Left kidney (tissue), 2 donors: Measurements from ENCODE around the gene FARSA. TPM values are rescaled to one million over a fixed set of nuclear protein-coding genes. Genes with fewer than 3 reads are reported as not detected.
"Not testable (repeated sequence)": the region's sequence is repeated elsewhere in the genome, so short reads cannot be mapped to it uniquely, and the experiment has no call there.

ENCODE experiments used
- DNase-seq: peaks from one replicate; pipeline ENCODE4 v3.0.0-alpha.2; 2013
- polyA plus RNA-seq: library from polyadenylated mRNA; unstranded; fragments of 120-200 nt; gene quantifications from one replicate; pipeline ENCODE4 v1.2.1, GENCODE V29; 2013; ENCODE audit not compliant: insufficient read length

FARSA gene
- polyA plus RNA-seq, 1 donor, result 41.5 TPM

DNA sequence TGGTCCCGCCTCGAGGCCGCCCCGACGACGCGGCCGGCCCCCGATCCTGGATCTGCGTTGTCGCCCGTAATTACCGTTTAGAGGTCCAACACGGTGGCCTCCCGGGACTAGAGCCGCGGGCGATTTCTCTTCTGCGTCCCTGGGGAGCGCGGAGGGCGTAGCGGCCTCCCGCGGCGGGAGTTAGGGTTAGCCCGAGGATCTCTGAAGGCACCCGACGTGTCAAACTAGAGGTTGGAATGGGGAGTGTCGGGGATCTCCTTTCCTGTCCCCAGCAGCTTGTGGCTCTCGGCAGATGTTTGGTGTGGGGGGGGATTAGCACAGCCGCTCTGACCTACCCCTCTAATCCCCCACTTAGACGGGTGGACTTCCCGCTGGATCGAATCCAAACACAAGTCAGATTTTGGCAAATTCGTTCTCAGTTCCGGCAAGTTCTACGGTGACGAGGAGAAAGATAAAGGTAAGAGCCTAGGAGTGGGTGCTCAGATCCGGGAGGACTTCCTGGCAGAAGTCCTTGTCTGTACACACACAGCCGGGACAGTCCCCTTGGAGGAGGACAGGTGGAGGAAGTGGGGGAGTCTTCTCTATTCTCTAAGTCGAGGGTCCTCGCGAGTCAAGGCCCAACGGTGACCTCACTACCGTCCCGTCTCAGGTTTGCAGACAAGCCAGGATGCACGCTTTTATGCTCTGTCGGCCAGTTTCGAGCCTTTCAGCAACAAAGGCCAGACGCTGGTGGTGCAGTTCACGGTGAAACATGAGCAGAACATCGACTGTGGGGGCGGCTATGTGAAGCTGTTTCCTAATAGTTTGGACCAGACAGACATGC is 5.5 kb upstream of the FARSA start:
- no peak for DNase-seq

DNA sequence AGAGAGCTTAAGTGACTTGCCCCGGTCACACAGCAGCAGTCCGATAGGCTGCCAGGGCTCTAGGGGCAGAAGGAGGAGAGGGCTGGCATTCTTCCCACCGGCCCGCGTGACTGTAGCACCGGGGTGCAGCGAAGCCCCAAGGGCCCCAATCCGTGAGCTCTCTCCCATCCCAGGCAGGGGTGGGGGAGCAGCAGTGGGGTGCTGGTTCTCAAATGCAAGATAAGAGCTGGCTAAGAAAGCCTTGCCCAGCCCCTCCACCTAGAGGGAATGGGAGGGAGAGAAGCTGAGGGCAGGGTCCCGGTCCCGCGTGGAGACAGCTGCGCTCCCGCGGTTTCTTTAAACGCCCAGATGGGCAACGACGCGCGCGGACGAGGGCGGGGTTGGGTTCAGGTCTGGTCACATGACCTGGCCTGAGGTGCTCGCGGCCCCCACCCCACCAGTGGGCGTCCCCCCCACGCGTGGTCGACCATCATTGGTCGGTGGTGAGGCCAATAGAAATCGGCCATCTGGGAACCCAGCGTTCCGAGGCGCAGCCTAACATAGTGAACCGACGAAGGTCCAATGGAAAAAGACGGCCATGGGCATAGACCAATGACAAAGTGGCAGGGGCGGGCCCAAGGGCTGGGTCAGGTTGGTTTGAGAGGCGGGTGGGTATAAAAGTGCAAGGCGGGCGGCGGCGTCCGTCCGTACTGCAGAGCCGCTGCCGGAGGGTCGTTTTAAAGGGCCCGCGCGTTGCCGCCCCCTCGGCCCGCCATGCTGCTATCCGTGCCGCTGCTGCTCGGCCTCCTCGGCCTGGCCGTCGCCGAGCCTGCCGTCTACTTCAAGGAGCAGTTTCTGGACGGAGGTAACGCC is 4.6 kb upstream of the FARSA start, which contains the start of gene CALR:
CALR (plus strand) TSS at position 683 of the 852 bp plus-strand sequence; CDS start at position 754, 71 bp downstream.
- DNase-seq, result peak; percentile 99

DNA sequence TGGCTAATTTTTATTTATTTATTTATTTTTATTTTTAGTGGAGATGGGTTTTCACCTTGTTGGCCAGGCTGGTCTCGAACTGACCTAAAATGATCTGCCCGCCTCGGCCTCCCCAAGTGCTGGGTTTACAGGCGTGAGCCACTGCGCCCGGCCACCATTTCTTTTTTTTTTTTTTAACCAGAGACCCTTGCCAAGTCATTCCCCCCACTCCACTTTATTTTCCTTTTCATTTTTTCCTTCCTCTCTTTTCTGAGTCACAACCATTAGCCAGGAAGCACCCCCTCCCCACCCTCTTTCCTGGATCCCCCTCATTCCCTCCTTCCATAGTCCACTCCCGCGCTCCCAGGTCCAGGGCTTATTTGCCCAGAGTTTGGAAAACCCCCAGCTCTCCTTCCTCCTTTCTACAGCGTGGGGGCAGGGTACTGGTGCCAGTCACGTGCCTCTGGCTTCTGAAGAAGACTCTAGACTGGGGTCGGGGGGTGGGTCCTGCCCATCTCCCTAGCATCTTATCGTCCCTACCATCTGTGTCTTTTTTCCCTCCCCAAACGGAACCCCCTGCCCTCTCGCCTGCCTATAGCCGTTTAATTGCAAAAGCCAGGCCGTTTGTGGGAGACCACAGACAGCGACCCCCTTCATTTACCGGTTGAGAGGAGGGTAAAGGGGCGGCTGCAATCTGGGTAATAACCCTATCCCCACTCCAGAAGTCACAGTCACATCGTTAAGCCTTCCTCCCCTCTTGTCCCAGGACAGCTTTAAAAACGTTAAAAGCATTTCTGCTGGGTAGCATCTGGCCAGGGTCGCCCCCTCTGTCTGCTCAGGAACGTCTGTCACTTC is 3.8 kb upstream of the FARSA start:
- DNase-seq, result no peak

DNA sequence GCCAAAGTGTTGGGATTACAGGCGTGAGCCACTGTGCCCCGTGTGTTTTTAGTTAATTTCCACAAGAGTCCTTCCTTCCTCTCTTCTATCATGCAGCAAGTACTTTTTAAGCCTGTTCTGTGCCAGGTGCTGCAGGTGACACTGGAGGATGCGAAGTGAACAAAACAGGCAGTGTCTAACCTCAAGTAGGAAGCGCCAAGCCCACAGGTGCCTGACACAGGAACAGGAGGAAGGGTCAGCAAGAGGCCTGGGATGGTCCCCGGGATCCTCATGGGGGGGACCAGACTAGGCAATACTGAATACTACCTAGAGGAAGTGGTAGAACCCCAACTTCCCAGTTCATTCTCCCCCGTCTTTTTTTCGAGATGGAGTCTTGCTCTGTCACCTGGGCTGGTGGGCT is 3.1 kb upstream of the FARSA start:
- DNase-seq, result no peak

DNA sequence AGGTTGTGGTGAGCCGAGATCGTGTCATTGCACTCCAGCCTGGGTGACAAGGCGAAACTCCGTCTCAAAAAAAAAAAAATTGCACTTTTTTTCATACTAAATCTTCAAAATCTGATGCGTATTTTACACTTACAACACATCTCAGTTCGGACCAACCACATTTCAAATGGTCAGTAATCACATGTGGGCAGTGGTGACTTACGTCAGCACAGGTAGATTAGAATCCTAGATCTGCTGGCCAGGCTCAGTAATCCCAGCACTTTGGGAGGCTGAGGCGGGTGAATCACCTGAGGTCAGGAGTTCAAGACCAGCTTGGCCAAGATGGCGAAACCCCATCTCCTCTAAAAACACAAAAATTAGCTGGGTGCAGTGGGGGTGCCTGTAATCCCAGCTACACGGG is 1.6 kb upstream of the FARSA start:
- no peak for DNase-seq

DNA sequence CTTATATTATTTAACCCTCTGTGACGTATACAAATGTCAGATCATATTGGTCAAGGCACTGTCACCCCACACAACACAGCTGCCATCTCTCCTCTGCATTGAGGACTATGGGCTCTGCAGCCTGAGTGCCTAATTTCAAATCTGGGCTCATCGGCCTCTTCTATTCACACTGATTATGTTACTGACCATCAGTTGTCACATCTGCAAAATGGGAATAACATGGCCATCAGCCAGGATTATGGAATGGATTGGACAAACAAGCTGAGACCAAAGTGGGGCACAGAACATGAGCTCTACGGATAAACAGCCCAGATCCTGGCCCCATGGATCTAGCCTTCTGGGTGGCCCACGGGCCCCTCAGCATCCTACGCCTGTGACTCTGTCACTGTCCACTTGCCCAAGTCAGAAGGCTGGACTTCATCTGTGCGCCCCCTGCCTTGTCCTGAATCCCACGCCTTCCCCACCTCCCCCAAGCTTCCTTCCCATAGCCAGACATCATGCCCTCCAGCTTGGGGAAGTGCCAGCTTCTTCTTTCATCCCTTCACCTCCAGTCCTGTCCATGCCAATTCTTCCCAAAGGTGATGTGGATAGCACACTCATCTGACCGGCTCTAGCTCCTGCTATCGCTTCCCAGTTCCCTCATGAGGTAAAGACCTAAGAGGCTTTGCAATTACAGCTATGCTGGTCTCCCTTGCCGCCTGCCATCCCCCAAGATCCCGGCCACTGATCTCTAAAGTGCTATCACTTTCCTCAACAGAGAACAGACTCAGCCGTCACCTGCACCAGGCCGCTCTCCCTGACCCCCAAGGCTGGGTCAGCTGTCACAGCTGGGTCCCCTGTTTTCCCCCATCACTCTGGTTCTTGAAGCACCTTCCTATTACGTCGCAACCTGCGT is 872 bp downstream of the FARSA start:
- no peak for DNase-seq

- DNase-seq, result no peak
Measured at GRCh38 chr19:12930002-12930645, 3.4 kb downstream of the FARSA start.

- DNase-seq, result no peak
Measured at GRCh38 chr19:12924621-12925310, 8.7 kb downstream of the FARSA start.

DNA sequence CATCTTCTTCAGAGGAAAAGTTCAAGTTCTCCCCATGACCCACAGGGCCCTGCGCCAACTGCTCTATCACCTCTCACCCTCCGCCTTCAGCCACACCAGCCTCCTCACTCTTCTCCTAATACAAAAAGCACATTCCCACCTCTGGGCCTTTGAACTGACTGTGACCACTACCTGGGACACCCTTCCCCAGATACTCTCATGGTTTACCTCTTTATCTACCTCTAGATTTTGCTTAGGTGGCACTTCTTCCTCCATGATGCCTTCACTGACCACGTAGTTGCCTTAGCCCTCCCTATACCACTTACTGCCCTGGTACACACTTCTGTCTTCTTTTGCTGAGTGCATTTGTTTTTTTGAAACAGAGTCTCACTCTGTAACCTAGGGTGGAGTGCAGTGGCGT is 10.6 kb downstream of the FARSA start:
- DNase-seq, result no peak

DNA sequence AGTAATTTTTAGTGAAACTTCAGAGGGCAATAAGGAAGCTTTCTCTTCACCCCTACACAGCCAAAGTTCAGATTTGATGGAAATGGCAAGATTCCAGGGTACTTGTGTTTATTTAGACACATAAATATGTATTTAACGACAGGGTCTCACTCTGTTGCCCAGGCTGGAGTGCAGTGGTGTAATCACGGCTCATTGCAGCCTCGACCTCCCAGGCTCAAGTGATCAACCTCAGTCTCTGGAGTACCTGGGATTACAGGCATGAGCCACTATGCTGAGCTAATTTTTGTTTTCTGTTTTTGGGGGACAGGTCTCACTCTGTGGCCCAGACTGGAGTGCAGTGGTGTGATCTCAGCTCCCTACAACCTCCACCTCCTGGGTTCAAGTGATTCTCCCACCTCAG is 12.5 kb downstream of the FARSA start:
- no peak for DNase-seq

GRCh38 chr19:12918253-12918652 is 15.3 kb downstream of the FARSA start:
- no peak for DNase-seq

GRCh38 chr19:12915860-12916259 is 17.7 kb downstream of the FARSA start:
- not testable (repeated sequence) for DNase-seq

- DNase-seq, result no peak
Measured at GRCh38 chr19:12913851-12914690, 19.4 kb downstream of the FARSA start.

GRCh38 chr19:12913011-12913561 is 20.4 kb downstream of the FARSA start:
- no peak for DNase-seq

DNA sequence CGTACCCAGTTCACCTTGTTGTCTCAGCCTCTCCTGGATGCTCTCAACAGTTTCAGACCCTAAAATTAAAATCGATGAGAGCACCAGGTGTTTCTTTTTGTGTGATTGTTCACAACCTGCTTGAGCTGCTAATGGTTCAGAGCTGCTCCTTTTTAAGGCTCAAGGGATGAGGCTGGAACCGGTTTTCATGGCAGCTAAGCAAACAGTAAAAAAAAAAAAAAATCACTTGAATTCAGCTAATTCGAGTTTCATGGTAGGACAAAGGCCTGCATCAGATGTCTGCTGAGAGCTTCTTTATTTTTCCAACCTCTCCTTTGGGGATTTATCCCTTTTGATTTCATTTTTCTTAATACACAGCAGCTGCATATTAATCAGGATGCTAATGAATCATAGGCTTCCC is 20.9 kb downstream of the FARSA start:
- DNase-seq, result no peak

GRCh38 chr19:12907166-12907565 is 26.3 kb downstream of the FARSA start:
- no peak for DNase-seq

DNA sequence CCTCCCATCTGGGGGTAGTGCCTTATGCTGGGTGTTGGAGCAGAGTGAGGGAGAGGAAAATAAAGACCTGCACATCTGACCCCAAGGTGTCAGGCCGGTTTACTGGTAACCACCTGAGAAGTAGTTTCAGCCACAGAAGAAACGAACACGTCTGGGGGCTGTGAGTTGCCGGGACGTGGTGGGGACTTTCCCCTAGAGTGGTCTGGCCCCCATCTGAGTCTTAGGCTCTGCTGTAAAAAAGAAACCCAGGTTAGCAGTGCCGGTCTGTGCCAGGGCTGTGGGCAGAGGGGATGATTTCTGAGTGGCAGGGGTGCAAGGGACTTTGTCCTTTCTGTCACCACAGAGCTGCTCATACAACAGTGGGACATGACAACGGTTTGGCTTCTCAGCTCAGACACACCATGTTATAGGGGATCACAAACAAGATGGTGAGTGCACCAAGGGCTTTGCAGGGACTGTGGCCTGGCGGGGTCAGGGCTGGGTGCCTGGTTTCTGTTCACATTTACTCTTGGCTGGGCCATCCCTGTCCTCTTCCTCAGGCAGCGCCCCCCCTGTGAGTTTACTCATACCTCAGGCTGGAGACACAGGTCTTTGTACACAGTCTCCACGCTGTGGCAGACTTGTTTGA is 33.5 kb downstream of the FARSA start:
- no peak for DNase-seq

GRCh38 chr19:12896460-12896859 is 37.1 kb downstream of the FARSA start:
- DNase-seq, result no peak
